ENCODE data around the gene ZPR1.

ZPR1 gene

DNA sequence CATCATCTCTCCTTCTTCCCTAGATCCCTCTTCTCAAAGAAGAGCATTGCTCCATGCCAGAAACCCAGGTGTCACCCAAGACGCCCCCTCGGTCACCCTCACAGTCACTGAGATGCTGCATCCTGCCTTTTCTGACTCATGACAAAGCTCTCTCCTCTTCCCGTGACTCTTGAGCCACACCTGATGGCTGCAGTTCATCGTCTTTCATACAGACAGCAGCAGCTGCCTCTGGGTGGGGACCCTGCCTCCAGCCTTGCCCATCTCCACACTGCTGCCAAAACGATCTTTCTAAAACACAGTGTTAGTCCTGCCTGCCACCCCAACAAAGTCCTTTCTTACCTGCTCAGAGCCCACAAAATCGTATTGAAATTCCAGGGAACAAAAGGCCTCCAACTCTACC is 59.8 kb downstream of the ZPR1 start:
- no peaks in the 10 kb centered on the region for H3K9me3 ChIP-seq (ENCODE audit: control insufficient read depth, insufficient read depth, low read depth, low read length)
- TF ChIP-seq TCF7L2 (IDR thresholded peaks at IDR 0.05; ENCODE audit: borderline replicate concordance, low read depth, low read length) (no peak), ZNF169 (tag by site-specific recombination; IDR thresholded peaks at IDR 0.05) (no peak), IKZF3 (tag by site-specific recombination; IDR thresholded peaks at IDR 0.05) (no peak), ZNF707 (tag by site-specific recombination; IDR thresholded peaks at IDR 0.05) (no peak), ZFP41 (tag by site-specific recombination; IDR thresholded peaks at IDR 0.05; ENCODE audit: borderline replicate concordance) (no peak), ZNF10 (tag by site-specific recombination; IDR thresholded peaks at IDR 0.05) (no peak), ZNF621 (tag by site-specific recombination; IDR thresholded peaks at IDR 0.05) (no peak), GLI4 (tag by site-specific recombination; IDR thresholded peaks at IDR 0.05) (no peak)
- TF ChIP-seq, protein P1, sequence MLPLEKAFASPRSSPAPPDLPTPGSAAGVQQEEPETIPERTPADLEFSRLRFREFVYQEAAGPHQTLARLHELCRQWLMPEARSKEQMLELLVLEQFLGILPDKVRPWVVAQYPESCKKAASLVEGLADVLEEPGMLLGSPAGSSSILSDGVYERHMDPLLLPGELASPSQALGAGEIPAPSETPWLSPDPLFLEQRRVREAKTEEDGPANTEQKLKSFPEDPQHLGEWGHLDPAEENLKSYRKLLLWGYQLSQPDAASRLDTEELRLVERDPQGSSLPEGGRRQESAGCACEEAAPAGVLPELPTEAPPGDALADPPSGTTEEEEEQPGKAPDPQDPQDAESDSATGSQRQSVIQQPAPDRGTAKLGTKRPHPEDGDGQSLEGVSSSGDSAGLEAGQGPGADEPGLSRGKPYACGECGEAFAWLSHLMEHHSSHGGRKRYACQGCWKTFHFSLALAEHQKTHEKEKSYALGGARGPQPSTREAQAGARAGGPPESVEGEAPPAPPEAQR (tag by site-specific recombination; IDR thresholded peaks at IDR 0.05) = no peak
- TF ChIP-seq, protein P2, sequence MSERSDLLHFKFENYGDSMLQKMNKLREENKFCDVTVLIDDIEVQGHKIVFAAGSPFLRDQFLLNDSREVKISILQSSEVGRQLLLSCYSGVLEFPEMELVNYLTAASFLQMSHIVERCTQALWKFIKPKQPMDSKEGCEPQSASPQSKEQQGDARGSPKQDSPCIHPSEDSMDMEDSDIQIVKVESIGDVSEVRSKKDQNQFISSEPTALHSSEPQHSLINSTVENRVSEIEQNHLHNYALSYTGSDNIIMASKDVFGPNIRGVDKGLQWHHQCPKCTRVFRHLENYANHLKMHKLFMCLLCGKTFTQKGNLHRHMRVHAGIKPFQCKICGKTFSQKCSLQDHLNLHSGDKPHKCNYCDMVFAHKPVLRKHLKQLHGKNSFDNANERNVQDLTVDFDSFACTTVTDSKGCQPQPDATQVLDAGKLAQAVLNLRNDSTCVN (tag by site-specific recombination; optimal IDR thresholded peaks at IDR 0.05) = no peak
- TF ChIP-seq, protein P3, sequence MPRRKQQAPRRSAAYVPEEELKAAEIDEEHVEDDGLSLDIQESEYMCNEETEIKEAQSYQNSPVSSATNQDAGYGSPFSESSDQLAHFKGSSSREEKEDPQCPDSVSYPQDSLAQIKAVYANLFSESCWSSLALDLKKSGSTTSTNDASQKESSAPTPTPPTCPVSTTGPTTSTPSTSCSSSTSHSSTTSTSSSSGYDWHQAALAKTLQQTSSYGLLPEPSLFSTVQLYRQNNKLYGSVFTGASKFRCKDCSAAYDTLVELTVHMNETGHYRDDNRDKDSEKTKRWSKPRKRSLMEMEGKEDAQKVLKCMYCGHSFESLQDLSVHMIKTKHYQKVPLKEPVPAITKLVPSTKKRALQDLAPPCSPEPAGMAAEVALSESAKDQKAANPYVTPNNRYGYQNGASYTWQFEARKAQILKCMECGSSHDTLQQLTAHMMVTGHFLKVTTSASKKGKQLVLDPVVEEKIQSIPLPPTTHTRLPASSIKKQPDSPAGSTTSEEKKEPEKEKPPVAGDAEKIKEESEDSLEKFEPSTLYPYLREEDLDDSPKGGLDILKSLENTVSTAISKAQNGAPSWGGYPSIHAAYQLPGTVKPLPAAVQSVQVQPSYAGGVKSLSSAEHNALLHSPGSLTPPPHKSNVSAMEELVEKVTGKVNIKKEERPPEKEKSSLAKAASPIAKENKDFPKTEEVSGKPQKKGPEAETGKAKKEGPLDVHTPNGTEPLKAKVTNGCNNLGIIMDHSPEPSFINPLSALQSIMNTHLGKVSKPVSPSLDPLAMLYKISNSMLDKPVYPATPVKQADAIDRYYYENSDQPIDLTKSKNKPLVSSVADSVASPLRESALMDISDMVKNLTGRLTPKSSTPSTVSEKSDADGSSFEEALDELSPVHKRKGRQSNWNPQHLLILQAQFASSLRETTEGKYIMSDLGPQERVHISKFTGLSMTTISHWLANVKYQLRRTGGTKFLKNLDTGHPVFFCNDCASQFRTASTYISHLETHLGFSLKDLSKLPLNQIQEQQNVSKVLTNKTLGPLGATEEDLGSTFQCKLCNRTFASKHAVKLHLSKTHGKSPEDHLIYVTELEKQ (tag by site-specific recombination; IDR thresholded peaks at IDR 0.05; ENCODE audit: borderline replicate concordance) = no peak
- TF ChIP-seq, protein P4, sequence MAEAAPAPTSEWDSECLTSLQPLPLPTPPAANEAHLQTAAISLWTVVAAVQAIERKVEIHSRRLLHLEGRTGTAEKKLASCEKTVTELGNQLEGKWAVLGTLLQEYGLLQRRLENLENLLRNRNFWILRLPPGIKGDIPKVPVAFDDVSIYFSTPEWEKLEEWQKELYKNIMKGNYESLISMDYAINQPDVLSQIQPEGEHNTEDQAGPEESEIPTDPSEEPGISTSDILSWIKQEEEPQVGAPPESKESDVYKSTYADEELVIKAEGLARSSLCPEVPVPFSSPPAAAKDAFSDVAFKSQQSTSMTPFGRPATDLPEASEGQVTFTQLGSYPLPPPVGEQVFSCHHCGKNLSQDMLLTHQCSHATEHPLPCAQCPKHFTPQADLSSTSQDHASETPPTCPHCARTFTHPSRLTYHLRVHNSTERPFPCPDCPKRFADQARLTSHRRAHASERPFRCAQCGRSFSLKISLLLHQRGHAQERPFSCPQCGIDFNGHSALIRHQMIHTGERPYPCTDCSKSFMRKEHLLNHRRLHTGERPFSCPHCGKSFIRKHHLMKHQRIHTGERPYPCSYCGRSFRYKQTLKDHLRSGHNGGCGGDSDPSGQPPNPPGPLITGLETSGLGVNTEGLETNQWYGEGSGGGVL (tag by site-specific recombination; IDR thresholded peaks at IDR 0.05) = no peak
- ChIA-PET POLR2A (no interaction called here), CTCF (interaction anchor here (0.9 to 1.8 kb wide), 3 partner anchors 10 to 19 kb away, joined by 3 to 6 read pairs (median 3); no protein-coding TSS in a partner anchor)
- H3K4me1 ChIP-seq (ENCODE audit: control insufficient read depth, insufficient read depth, low read length) = no peaks in the 10 kb centered on the region
- H3K4me3 ChIP-seq (ENCODE audit: low read depth, low read length) = no peak overlapping the region
- no peaks in the 10 kb centered on the region for H3K36me3 ChIP-seq (ENCODE audit: control insufficient read depth in 2 of 2, insufficient read depth in 1 of 2, low read length in 2 of 2)
- H3K27ac ChIP-seq (ENCODE audit: extremely low read depth, low read depth, low read length) = no peak overlapping the region

DNA sequence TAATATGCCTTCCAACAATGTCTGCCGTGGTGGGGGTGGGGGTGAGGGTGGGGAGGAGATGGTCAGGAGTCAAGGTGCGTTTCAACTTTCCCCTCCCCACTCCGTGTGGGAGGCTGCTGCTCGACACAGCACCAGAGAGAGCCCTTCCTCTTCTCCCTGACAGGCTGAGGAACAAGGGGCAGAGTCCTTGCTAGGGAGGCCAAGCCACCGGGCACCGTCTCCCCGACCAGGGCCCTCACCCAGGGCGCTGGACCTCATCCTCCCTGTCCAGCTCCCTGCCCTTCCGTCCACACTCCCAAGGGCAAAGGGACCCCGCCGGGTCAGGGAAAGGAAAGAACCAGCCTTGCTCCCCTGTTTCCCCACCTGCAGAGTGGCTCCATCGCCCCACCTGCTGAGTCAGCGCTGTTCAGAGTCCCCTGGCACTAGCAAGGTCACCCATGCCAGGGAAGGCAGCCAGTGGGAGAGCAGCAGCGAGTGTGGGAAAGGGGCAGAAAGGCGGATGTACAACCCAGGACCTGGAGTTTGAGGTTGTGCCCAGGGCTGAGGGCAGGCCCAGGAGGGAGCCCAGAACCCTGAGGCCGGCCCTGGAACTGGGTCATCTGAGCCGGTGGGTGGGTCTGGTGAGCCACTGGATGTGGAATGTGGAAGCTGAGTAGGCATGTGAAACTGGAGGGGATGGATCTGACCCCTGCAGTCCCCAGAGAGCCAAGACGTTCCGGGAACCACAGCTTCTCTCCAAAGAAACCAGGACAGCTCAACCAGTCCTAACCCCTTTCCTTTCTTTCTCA is 62.2 kb downstream of the ZPR1 start:
- H3K4me1 ChIP-seq (ENCODE audit: control insufficient read depth, insufficient read depth, low read length) = no peaks in the 10 kb centered on the region
- CTCF ChIA-PET = no interaction called here
- no peak overlapping the region for H3K4me3 ChIP-seq (ENCODE audit: low read depth, low read length)
- TF ChIP-seq ZNF837 (tag by site-specific recombination; IDR thresholded peaks at IDR 0.05) = no peak
- no peak for TF ChIP-seq ZNF266 (tag by site-specific recombination; IDR thresholded peaks at IDR 0.05; ENCODE audit: low read depth)
- TF ChIP-seq, protein P5, sequence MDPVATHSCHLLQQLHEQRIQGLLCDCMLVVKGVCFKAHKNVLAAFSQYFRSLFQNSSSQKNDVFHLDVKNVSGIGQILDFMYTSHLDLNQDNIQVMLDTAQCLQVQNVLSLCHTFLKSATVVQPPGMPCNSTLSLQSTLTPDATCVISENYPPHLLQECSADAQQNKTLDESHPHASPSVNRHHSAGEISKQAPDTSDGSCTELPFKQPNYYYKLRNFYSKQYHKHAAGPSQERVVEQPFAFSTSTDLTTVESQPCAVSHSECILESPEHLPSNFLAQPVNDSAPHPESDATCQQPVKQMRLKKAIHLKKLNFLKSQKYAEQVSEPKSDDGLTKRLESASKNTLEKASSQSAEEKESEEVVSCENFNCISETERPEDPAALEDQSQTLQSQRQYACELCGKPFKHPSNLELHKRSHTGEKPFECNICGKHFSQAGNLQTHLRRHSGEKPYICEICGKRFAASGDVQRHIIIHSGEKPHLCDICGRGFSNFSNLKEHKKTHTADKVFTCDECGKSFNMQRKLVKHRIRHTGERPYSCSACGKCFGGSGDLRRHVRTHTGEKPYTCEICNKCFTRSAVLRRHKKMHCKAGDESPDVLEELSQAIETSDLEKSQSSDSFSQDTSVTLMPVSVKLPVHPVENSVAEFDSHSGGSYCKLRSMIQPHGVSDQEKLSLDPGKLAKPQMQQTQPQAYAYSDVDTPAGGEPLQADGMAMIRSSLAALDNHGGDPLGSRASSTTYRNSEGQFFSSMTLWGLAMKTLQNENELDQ (tag by site-specific recombination; IDR thresholded peaks at IDR 0.05; ENCODE audit: low read depth) = no peak
- no peak for TF ChIP-seq FEZF1 (tag by site-specific recombination; IDR thresholded peaks at IDR 0.05)
- TF ChIP-seq SCRT2 (tag by site-specific recombination; IDR thresholded peaks at IDR 0.05) = no peak
- no peak for TF ChIP-seq ZEB2 (tag by site-specific recombination; IDR thresholded peaks at IDR 0.05)
- no peak overlapping the region for H3K27ac ChIP-seq (ENCODE audit: extremely low read depth, low read depth, low read length)
- no peaks in the 10 kb centered on the region for H3K9me3 ChIP-seq (ENCODE audit: control insufficient read depth, insufficient read depth, low read depth, low read length)
- POLR2A ChIA-PET = no interaction called here
- no peaks in the 10 kb centered on the region for H3K36me3 ChIP-seq (ENCODE audit: control insufficient read depth in 2 of 2, insufficient read depth in 1 of 2, low read length in 2 of 2)
